Neural crest cell (in vitro differentiated cells): ENCODE measurements around the gene TSG101. TPM values are rescaled to one million over a fixed set of nuclear protein-coding genes. Genes with fewer than 3 reads are reported as not detected.

ENCODE experiments used
- DNase-seq: peaks from one replicate; pipeline ENCODE4 v3.0.0; 2021; ENCODE audit warnings: low read depth, mixed read lengths, low spot score
- H3K27ac Mint-ChIP-seq: one replicate; pipeline ENCODE4 v1.8.0; 2021; ENCODE audit warnings: mild to moderate bottlenecking, mixed read lengths; ENCODE audit not compliant: unreplicated experiment
- H3K27me3 Mint-ChIP-seq: 2 replicates; pipeline ENCODE4 v1.8.0; 2021; ENCODE audit warnings: low read depth, mild to moderate bottlenecking, mixed read lengths
- H3K36me3 Mint-ChIP-seq: 2 replicates; pipeline ENCODE4 v1.8.0; 2021; ENCODE audit warnings: low read depth, mild to moderate bottlenecking, mixed read lengths
- H3K4me1 Mint-ChIP-seq: 2 replicates; pipeline ENCODE4 v1.8.0; 2021; ENCODE audit warnings: mixed read lengths
- H3K4me3 Mint-ChIP-seq: one replicate; pipeline ENCODE4 v1.8.0; 2021; ENCODE audit warnings: mild to moderate bottlenecking, mixed read lengths
- H3K9me3 Mint-ChIP-seq: 2 replicates; pipeline ENCODE4 v1.8.0; 2021; ENCODE audit warnings: mixed read lengths
- CTCF ChIP-seq: fragments of 200-600 bp; sonication (generic); conservative IDR thresholded peaks from 2 replicates; pipeline ENCODE4 v1.5.0; 2021; ENCODE audit warnings: antibody characterized with exemption, mild to moderate bottlenecking
- total RNA-seq: library from RNA; stranded (reverse); gene quantifications from 2 replicates; pipeline ENCODE4 v1.2.1, GENCODE V29; 2021

Gene TSG101
- total RNA-seq, 1 donor from 2014 or later, result 45.8 TPM

DNA sequence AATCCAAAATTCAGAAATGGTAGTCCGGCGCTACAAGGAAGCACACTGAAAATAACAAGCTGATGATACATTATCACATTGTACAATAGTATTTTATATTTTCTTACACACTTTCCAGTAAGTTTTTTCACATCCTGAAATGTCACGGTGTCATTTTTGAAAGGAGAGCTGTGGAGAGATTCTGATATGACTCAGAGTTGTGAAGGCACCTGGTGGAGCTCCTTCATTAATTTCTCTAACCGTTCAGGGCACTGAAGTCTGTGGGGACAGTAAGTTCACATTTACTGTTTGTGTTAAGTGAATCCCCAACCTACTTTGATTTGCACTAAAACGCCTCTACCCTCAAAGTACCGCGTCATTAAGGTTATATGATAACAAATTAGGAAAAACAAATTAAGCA, 57.8 kb downstream of the TSG101 start:
- no peak for DNase-seq
- Mint-ChIP-seq H3K9me3 (no peaks in the 10 kb centered on the region), H3K27ac (no peak overlapping the region), H3K36me3 (no peaks in the 10 kb centered on the region), H3K4me1 (no peaks in the 10 kb centered on the region), H3K4me3 (no peak overlapping the region), H3K27me3 (no peaks in the 10 kb centered on the region)
- no peak for TF ChIP-seq CTCF

- Mint-ChIP-seq H3K27ac (no peak overlapping the region), H3K4me1 (no peaks in the 10 kb centered on the region), H3K9me3 (no peaks in the 10 kb centered on the region), H3K36me3 (no peaks in the 10 kb centered on the region), H3K27me3 (no peaks in the 10 kb centered on the region), H3K4me3 (no peak overlapping the region)
- DNase-seq, result no peak
- no peak for TF ChIP-seq CTCF
Observed at GRCh38 chr11:18468059-18468458, 58.7 kb downstream of the TSG101 start.

DNA sequence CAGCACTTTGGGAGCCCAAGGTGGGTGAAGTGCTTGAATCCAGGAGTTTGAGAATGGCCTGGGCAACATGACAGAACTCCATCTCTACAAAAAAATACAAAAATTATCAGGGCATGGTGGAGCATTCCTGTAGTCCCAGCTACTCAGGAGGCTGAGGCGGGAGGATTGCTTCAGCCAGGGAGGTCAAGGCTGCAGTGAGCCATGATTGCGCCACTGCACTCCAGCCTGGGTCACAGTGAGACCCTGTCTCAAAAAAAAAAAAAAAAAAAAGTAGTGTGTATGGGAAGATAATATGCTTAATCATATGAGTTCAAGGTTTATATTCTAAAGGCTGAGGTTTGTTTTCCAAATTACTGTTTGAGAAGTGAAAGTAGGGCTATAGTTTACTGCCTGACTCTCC, 60.3 kb downstream of the TSG101 start:
- Mint-ChIP-seq H3K27ac (no peak overlapping the region), H3K9me3 (no peaks in the 10 kb centered on the region), H3K27me3 (no peaks in the 10 kb centered on the region), H3K4me1 (no peaks in the 10 kb centered on the region), H3K36me3 (no peaks in the 10 kb centered on the region), H3K4me3 (no peak overlapping the region)
- no peak for TF ChIP-seq CTCF
- no peak for DNase-seq

DNA sequence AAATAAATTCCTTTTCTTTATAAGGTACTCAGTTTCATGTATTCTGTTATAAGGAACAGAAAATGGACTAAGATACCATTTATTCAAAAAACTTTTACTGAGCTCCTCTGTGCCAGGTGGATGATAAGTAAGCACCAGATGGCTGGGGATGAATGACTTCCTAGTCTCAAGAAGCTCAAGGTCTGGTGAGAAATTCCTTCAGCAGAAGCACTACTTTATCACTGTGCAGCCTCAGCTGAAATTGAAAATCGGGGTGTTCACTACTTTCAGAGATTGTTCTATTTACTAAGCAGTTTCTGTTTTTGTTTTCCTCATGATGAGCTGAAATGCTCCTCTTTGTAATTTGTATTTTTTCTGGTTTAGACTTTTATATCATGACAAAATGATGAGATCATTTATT, 63.3 kb downstream of the TSG101 start:
- Mint-ChIP-seq H3K27ac (no peak overlapping the region), H3K36me3 (no peaks in the 10 kb centered on the region), H3K4me1 (no peaks in the 10 kb centered on the region), H3K4me3 (no peak overlapping the region), H3K9me3 (no peaks in the 10 kb centered on the region), H3K27me3 (no peaks in the 10 kb centered on the region)
- no peak for DNase-seq
- TF ChIP-seq CTCF, result no peak

- Mint-ChIP-seq H3K27ac (no peak overlapping the region), H3K4me3 (no peak overlapping the region), H3K27me3 (no peaks in the 10 kb centered on the region), H3K9me3 (no peaks in the 10 kb centered on the region), H3K4me1 (no peaks in the 10 kb centered on the region), H3K36me3 (no peaks in the 10 kb centered on the region)
- TF ChIP-seq CTCF, result no peak
- DNase-seq, result no peak
Observed at GRCh38 chr11:18461909-18462308, 64.8 kb downstream of the TSG101 start.

- H3K4me3 Mint-ChIP-seq, result no peak overlapping the region
- no peak for TF ChIP-seq CTCF
- H3K27me3 Mint-ChIP-seq, result no peaks in the 10 kb centered on the region
- H3K4me1 Mint-ChIP-seq, result no peaks in the 10 kb centered on the region
- H3K27ac Mint-ChIP-seq, result no peak overlapping the region
- H3K9me3 Mint-ChIP-seq, result no peaks in the 10 kb centered on the region
- H3K36me3 Mint-ChIP-seq, result no peaks in the 10 kb centered on the region
- DNase-seq, result no peak
Observed at GRCh38 chr11:18459634-18460033, 67.1 kb downstream of the TSG101 start.
